ENCODE measurements around the gene REPIN1.

DNA sequence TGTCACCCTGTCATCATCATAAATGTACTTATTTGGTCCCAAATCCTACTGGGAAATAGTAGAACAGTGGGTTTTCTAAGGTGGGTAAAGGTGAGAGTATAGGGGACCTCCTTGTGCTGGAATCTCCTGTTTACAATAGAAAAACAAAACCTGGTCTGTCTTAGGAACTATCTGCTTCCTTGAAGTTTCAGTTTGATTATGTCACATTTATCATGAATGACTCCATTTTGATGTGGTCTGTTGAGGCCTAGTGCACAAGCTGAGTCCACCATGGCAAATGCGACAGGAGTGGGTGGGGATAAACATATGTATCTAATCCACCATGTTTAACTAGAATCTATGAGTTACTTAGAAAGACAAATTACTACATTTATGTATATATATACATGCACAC is 13.0 kb upstream of the REPIN1 start:
- TF ChIP-seq, protein P1, sequence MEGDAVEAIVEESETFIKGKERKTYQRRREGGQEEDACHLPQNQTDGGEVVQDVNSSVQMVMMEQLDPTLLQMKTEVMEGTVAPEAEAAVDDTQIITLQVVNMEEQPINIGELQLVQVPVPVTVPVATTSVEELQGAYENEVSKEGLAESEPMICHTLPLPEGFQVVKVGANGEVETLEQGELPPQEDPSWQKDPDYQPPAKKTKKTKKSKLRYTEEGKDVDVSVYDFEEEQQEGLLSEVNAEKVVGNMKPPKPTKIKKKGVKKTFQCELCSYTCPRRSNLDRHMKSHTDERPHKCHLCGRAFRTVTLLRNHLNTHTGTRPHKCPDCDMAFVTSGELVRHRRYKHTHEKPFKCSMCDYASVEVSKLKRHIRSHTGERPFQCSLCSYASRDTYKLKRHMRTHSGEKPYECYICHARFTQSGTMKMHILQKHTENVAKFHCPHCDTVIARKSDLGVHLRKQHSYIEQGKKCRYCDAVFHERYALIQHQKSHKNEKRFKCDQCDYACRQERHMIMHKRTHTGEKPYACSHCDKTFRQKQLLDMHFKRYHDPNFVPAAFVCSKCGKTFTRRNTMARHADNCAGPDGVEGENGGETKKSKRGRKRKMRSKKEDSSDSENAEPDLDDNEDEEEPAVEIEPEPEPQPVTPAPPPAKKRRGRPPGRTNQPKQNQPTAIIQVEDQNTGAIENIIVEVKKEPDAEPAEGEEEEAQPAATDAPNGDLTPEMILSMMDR (IDR thresholded peaks at IDR 0.05; ENCODE audit: low read length) = no peak
- no peak for TF ChIP-seq EZH2 (IDR thresholded peaks at IDR 0.05; ENCODE audit: borderline replicate concordance, low read length)
